ENCODE data around the gene BBS4.

GRCh38 chr15:72682772-72683171 is 3.2 kb upstream of the BBS4 start:
- TF ChIP-seq FOXK2 (conservative IDR thresholded peaks at IDR 0.05 in 1 of 2, IDR thresholded peaks at IDR 0.05 in 1 of 2; ENCODE audit: low read depth in 2 of 2), result no peak
- TF ChIP-seq SNAPC5 (CRISPR knock-in tag; IDR thresholded peaks at IDR 0.05), result no peak
- no peak for TF ChIP-seq CTCF (IDR thresholded peaks at IDR 0.05 in 2 of 3, conservative IDR thresholded peaks at IDR 0.05 in 1 of 3; ENCODE audit: insufficient read depth in 2 of 3, low read depth in 1 of 3, low read length in 3 of 3)
- no peak for TF ChIP-seq TCF7L2 (IDR thresholded peaks at IDR 0.05; ENCODE audit: low read depth, low read length)
- no peak for TF ChIP-seq RCOR1 (IDR thresholded peaks at IDR 0.05; ENCODE audit: borderline replicate concordance in 1 of 2, low read depth in 2 of 2, low read length in 2 of 2)
- no peak for TF ChIP-seq USF2 (CRISPR knock-in tag; IDR thresholded peaks at IDR 0.05)
- TF ChIP-seq CGGBP1 (CRISPR knock-in tag; IDR thresholded peaks at IDR 0.05), result no peak

Data from K562 (cell line).